ENCODE results near the gene ZNF22.

ZNF22 gene

DNA sequence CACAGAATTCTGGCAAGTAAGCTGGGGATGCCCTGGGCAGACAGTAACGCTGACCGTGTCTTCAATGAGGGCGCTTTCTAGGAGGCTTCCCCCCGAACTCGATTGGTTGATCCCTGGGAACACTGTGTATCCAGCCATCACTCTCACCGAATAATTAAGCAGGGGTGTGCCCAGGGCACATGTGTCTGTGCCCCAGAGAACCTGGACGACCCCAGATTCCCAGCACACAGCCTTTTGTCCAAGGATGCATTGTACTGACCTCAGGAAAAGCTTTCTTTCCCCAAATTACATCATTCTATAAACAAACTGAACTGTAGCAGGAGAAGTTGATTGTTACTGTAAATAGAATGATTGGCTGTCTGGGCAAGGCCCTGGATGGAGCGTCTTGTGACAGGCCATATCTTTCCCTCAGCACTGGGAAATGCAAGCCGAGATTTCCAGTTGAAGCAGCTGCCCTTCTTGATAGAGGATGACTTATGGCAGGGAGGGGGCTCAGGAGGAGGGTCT is 15.5 kb upstream of the ZNF22 start:
- no peak overlapping the region for H3K9ac ChIP-seq (ENCODE audit: low read length in 2 of 2)
- peaks cover 47% of the 10 kb centered on the region for H3K4me1 ChIP-seq (ENCODE audit: control insufficient read depth, insufficient read depth, low read length)
- peak overlapping the region; percentile 37 for H3K27ac ChIP-seq (ENCODE audit: low read length)
- no peaks in the 10 kb centered on the region for H3K27me3 ChIP-seq (ENCODE audit: control insufficient read depth in 1 of 2, insufficient read depth in 2 of 2, low read length in 2 of 2)
- no peak overlapping the region for H3K4me3 ChIP-seq (ENCODE audit: low read length in 2 of 2)
- H3K9me3 ChIP-seq (ENCODE audit: control insufficient read depth in 2 of 2, low read length in 2 of 2) = no peaks in the 10 kb centered on the region
- H3K36me3 ChIP-seq (ENCODE audit: control insufficient read depth in 2 of 2, insufficient read depth in 2 of 2, low read length in 2 of 2) = peaks cover 26 to 31% of the 10 kb centered on the region in 2 donors

GRCh38 chr10:44986179-44986578 is 14.5 kb upstream of the ZNF22 start:
- Histone ChIP-seq H3K4me3 (ENCODE audit: low read length in 2 of 2) (no peak overlapping the region), H3K36me3 (ENCODE audit: control insufficient read depth in 2 of 2, insufficient read depth in 2 of 2, low read length in 2 of 2) (peaks cover 26 to 31% of the 10 kb centered on the region in 2 donors), H3K4me1 (ENCODE audit: control insufficient read depth, insufficient read depth, low read length) (peaks cover 39% of the 10 kb centered on the region), H3K27me3 (ENCODE audit: control insufficient read depth in 1 of 2, insufficient read depth in 2 of 2, low read length in 2 of 2) (no peaks in the 10 kb centered on the region), H3K9ac (ENCODE audit: low read length in 2 of 2) (no peak overlapping the region), H3K27ac (ENCODE audit: low read length) (no peak overlapping the region), H3K9me3 (ENCODE audit: control insufficient read depth in 2 of 2, low read length in 2 of 2) (no peaks in the 10 kb centered on the region)

DNA sequence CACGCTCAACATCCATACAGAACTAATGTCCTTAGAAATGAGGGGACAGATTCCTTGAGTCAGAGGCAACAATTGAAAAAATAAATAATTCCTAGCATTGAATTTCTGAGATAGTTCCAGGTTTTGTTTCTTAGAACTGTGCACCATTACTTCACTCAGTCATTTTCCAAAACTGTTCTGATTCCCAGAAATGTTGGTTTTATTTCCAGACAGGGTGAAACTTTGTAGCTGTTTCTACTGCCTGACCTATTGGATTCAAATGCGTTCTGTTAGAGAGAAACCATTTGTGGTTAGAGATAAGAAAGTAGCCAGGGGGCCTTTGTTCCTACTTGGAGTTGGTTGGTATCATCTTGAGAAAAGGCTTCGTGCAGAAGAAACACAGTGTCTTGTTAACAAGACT is 14.1 kb upstream of the ZNF22 start:
- Histone ChIP-seq H3K27ac (ENCODE audit: low read length) (no peak overlapping the region), H3K4me3 (ENCODE audit: low read length in 2 of 2) (no peak overlapping the region), H3K27me3 (ENCODE audit: control insufficient read depth in 1 of 2, insufficient read depth in 2 of 2, low read length in 2 of 2) (no peaks in the 10 kb centered on the region), H3K9me3 (ENCODE audit: control insufficient read depth in 2 of 2, low read length in 2 of 2) (no peaks in the 10 kb centered on the region), H3K4me1 (ENCODE audit: control insufficient read depth, insufficient read depth, low read length) (peaks cover 36% of the 10 kb centered on the region), H3K9ac (ENCODE audit: low read length in 2 of 2) (no peak overlapping the region), H3K36me3 (ENCODE audit: control insufficient read depth in 2 of 2, insufficient read depth in 2 of 2, low read length in 2 of 2) (peaks cover 26 to 31% of the 10 kb centered on the region in 2 donors)

GRCh38 chr10:44988957-44989585 is 11.7 kb upstream of the ZNF22 start:
- Histone ChIP-seq H3K36me3 (ENCODE audit: control insufficient read depth in 2 of 2, insufficient read depth in 2 of 2, low read length in 2 of 2) (peaks cover 28 to 44% of the 10 kb centered on the region in 2 donors), H3K4me1 (ENCODE audit: control insufficient read depth, insufficient read depth, low read length) (peaks cover 30% of the 10 kb centered on the region), H3K27me3 (ENCODE audit: control insufficient read depth in 1 of 2, insufficient read depth in 2 of 2, low read length in 2 of 2) (no peaks in the 10 kb centered on the region), H3K4me3 (ENCODE audit: low read length in 2 of 2) (no peak overlapping the region), H3K9me3 (ENCODE audit: control insufficient read depth in 2 of 2, low read length in 2 of 2) (no peaks in the 10 kb centered on the region), H3K9ac (ENCODE audit: low read length in 2 of 2) (no peak overlapping the region), H3K27ac (ENCODE audit: low read length) (no peak overlapping the region)

GRCh38 chr10:44989597-44990301 is 11.0 kb upstream of the ZNF22 start:
- peaks cover 31 to 38% of the 10 kb centered on the region in 2 donors for H3K36me3 ChIP-seq (ENCODE audit: control insufficient read depth in 2 of 2, insufficient read depth in 2 of 2, low read length in 2 of 2)
- peaks cover 31% of the 10 kb centered on the region for H3K4me1 ChIP-seq (ENCODE audit: control insufficient read depth, insufficient read depth, low read length)
- no peak overlapping the region for H3K4me3 ChIP-seq (ENCODE audit: low read length in 2 of 2)

DNA sequence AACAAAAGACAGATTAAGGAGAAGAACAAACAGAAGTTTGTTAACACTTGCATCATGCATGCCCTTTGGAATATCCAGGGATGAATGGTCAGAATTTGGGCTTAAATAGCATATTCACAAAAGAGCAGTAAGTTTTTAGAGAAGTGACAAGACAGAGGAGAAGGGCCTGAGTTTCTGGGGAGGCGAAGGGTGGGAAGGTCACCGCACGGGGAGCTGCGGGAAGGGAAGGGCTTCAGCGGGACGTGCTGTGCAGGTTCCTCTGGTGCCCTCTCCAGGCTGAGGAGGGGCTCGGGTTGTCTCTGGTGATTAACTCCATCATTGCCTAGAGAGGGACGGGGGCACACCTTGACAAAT is 10.4 kb upstream of the ZNF22 start:
- H3K9me3 ChIP-seq (ENCODE audit: control insufficient read depth in 2 of 2, low read length in 2 of 2) = no peaks in the 10 kb centered on the region
- H3K36me3 ChIP-seq (ENCODE audit: control insufficient read depth in 2 of 2, insufficient read depth in 2 of 2, low read length in 2 of 2) = peaks cover 27 to 34% of the 10 kb centered on the region in 2 donors
- H3K4me3 ChIP-seq (ENCODE audit: low read length in 2 of 2) = no peak overlapping the region
- no peaks in the 10 kb centered on the region for H3K27me3 ChIP-seq (ENCODE audit: control insufficient read depth in 1 of 2, insufficient read depth in 2 of 2, low read length in 2 of 2)
- no peak overlapping the region for H3K27ac ChIP-seq (ENCODE audit: low read length)
- peaks cover 31% of the 10 kb centered on the region for H3K4me1 ChIP-seq (ENCODE audit: control insufficient read depth, insufficient read depth, low read length)
- H3K9ac ChIP-seq (ENCODE audit: low read length in 2 of 2) = no peak overlapping the region

More at GRCh38 chr10:44989597-44990301, 11.0 kb upstream of the ZNF22 start:
- Histone ChIP-seq H3K9ac (ENCODE audit: low read length in 2 of 2) (no peak overlapping the region), H3K27me3 (ENCODE audit: control insufficient read depth in 1 of 2, insufficient read depth in 2 of 2, low read length in 2 of 2) (no peaks in the 10 kb centered on the region), H3K27ac (ENCODE audit: low read length) (no peak overlapping the region), H3K9me3 (ENCODE audit: control insufficient read depth in 2 of 2, low read length in 2 of 2) (no peaks in the 10 kb centered on the region)

DNA sequence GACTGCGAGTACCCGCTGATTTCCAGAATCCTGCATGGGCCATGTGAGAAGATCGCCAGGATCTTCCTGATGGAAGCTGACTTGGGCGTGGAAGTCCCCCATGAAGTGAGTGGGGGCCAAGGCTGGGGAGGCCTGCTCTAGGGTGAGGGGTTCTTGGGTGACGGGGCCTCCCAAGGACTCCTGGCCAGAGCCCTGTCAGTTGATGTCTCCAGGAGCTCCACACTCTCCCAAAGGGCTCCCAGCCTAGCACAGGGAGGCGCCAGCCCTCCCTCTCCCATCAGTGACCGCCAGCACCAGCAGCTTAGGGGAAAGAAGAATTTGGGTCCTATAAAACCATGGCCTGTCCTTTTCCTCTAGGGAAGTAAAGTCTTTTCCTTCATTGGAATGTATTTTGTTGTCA is 9.8 kb upstream of the ZNF22 start:
- H3K36me3 ChIP-seq (ENCODE audit: control insufficient read depth in 2 of 2, insufficient read depth in 2 of 2, low read length in 2 of 2) = peaks cover 24 to 32% of the 10 kb centered on the region in 2 donors
- peaks cover 34% of the 10 kb centered on the region for H3K4me1 ChIP-seq (ENCODE audit: control insufficient read depth, insufficient read depth, low read length)
- no peaks in the 10 kb centered on the region for H3K27me3 ChIP-seq (ENCODE audit: control insufficient read depth in 1 of 2, insufficient read depth in 2 of 2, low read length in 2 of 2)
- H3K4me3 ChIP-seq (ENCODE audit: low read length in 2 of 2) = no peak overlapping the region
- no peak overlapping the region for H3K27ac ChIP-seq (ENCODE audit: low read length)
- no peaks in the 10 kb centered on the region for H3K9me3 ChIP-seq (ENCODE audit: control insufficient read depth in 2 of 2, low read length in 2 of 2)
- H3K9ac ChIP-seq (ENCODE audit: low read length in 2 of 2) = no peak overlapping the region

DNA sequence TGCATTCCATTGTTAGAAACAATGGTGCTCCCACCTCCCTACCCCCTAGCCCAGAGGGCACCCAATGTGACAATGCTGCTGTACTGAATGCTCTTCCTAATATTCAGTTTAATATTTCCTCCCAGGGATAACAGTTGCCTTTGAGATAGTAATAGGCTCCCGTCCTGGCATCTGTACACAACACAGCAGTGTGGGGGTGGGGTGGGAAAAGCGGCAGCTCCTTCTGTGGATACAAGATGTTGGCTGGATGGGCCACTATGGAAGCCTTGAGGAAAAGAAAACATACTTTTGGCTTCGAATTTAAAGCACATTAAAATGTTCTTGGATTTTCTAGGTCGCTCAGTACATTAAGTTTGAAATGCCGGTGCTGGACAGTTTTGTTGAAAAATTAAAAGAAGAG is 9.2 kb upstream of the ZNF22 start:
- Histone ChIP-seq H3K9ac (ENCODE audit: low read length in 2 of 2) (no peak overlapping the region), H3K27me3 (ENCODE audit: control insufficient read depth in 1 of 2, insufficient read depth in 2 of 2, low read length in 2 of 2) (no peaks in the 10 kb centered on the region), H3K4me1 (ENCODE audit: control insufficient read depth, insufficient read depth, low read length) (peaks cover 37% of the 10 kb centered on the region), H3K9me3 (ENCODE audit: control insufficient read depth in 2 of 2, low read length in 2 of 2) (no peaks in the 10 kb centered on the region), H3K36me3 (ENCODE audit: control insufficient read depth in 2 of 2, insufficient read depth in 2 of 2, low read length in 2 of 2) (peaks cover 24 to 28% of the 10 kb centered on the region in 2 donors), H3K4me3 (ENCODE audit: low read length in 2 of 2) (no peak overlapping the region), H3K27ac (ENCODE audit: low read length) (no peak overlapping the region)

- Histone ChIP-seq H3K9ac (ENCODE audit: low read length in 2 of 2) (no peak overlapping the region), H3K27ac (ENCODE audit: low read length) (no peak overlapping the region), H3K4me1 (ENCODE audit: control insufficient read depth, insufficient read depth, low read length) (peaks cover 44% of the 10 kb centered on the region), H3K27me3 (ENCODE audit: control insufficient read depth in 1 of 2, insufficient read depth in 2 of 2, low read length in 2 of 2) (no peaks in the 10 kb centered on the region), H3K4me3 (ENCODE audit: low read length in 2 of 2) (no peak overlapping the region), H3K36me3 (ENCODE audit: control insufficient read depth in 2 of 2, insufficient read depth in 2 of 2, low read length in 2 of 2) (peaks cover 24 to 28% of the 10 kb centered on the region in 2 donors), H3K9me3 (ENCODE audit: control insufficient read depth in 2 of 2, low read length in 2 of 2) (no peaks in the 10 kb centered on the region)
Measured at GRCh38 chr10:44992070-44992731, 8.5 kb upstream of the ZNF22 start.

GRCh38 chr10:44992732-44993225 is 7.9 kb upstream of the ZNF22 start:
- Histone ChIP-seq H3K4me1 (ENCODE audit: control insufficient read depth, insufficient read depth, low read length) (peaks cover 49% of the 10 kb centered on the region), H3K4me3 (ENCODE audit: low read length in 2 of 2) (no peak overlapping the region), H3K27ac (ENCODE audit: low read length) (no peak overlapping the region), H3K36me3 (ENCODE audit: control insufficient read depth in 2 of 2, insufficient read depth in 2 of 2, low read length in 2 of 2) (peaks cover 24 to 28% of the 10 kb centered on the region in 2 donors), H3K9me3 (ENCODE audit: control insufficient read depth in 2 of 2, low read length in 2 of 2) (no peaks in the 10 kb centered on the region), H3K9ac (ENCODE audit: low read length in 2 of 2) (no peak overlapping the region), H3K27me3 (ENCODE audit: control insufficient read depth in 1 of 2, insufficient read depth in 2 of 2, low read length in 2 of 2) (no peaks in the 10 kb centered on the region)
